RKO (cell line): ENCODE results near the gene SLC2A13.
"Not testable (repeated sequence)": the region's sequence is repeated elsewhere in the genome, so short reads cannot be mapped to it uniquely, and the experiment has no call there.

ENCODE experiments used
- DNase-seq: peaks from one replicate; pipeline ENCODE4 v3.0.0-alpha.2; 2016; ENCODE audit warnings: low spot score

The SLC2A13 gene

GRCh38 chr12:39866135-39866534 is 239.7 kb downstream of the SLC2A13 start:
- DNase-seq = no peak

DNA sequence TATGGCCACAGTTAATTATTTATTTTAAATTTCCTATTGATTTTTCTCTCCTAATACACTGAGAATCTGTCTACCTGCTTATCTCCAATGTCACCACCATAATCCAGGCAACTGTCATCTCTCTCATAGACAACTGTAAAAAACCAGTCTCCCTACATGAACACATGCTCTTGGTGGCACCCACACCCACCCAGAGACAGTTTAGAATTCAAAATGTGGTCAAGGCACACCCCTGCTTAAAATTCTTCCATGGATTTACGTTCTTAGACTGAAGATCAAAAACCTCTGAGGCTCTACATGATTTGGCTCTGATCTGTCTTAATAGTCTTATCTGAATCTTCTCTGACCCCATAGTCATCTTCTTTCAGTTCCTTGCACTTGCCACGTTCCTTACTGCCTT is 245.2 kb downstream of the SLC2A13 start:
- no peak for DNase-seq

DNA sequence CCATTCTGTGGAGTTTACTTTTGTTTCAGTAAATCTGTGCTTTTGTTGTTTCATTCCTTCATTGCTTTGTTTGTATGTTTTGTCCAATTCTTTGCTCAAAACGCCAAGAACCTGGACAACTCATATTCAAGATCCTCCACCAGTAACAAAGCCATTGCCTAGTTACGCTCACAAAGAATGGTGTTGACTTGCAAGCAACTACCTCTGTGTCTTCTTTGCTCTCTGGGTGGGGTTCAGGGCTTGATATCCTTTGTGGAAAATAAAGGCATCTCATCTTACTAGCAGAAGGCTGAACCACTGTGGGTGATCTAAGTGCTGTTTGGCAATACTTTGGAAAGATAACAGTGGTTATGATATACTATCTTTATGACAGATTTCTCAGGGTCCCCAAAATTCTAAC is 252.9 kb downstream of the SLC2A13 start:
- no peak for DNase-seq

DNA sequence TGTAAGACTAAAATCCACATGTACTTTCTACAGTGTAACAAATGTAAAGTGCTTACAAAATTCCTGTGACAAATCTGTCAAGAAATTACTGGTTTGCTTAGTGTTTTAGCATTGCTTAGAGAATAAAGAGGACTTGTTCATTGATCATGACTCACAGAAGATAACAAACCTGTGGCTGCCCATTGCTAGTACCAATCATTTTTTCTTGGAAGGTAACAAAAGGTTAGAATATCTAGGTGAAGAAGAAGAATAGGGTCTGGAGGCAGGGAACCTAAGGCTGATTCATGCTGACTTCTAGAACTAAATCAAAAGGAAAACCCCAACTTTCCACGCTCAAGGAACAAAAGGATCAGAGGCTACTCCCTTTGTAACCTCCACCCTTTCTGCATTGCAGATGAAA is 253.5 kb downstream of the SLC2A13 start:
- DNase-seq = no peak

DNA sequence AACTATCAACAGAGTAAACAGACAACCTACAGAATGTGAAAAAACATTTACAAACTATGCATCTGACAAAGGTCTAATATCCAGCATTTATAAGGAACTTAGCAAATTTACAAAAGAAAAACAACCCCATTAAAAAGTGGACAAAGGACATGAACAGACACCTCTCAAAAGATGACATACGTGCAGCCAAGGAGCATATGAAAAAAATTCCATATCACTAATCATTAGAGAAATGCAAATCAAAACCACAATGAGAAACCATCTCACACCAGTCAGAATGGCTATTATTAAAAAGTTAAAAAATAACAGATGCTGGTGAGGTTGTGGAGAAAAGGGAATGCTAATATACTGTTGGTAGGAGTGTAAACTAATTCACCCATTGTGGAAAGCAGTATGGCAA is 257.7 kb downstream of the SLC2A13 start:
- not testable (repeated sequence) for DNase-seq

- DNase-seq = no peak
These were observed 258.8 kb downstream of the SLC2A13 start for GRCh38 chr12:39846971-39847650.

GRCh38 chr12:39846304-39846703 is 259.6 kb downstream of the SLC2A13 start:
- DNase-seq = no peak

DNA sequence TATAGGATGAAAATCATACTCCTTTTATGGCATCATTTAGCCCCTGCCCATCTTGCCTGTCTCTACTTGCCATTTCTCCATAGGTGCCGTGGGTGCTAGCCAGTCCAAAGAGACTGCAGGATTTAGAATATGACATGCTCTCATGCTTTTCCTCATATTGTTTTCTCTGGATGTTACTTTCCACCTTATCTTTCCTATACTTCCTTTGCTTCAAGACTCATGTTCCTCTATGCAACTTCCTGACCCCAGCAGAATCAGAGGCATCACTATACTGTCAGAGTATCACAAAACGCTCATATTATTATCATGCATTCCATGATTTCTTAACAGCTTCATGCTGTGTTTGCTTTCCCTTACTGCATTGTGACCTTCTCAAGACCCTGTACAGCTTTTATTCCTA is 265.5 kb downstream of the SLC2A13 start:
- DNase-seq = no peak

- DNase-seq = no peak
These were observed 266.8 kb downstream of the SLC2A13 start for GRCh38 chr12:39839072-39839471.

DNA sequence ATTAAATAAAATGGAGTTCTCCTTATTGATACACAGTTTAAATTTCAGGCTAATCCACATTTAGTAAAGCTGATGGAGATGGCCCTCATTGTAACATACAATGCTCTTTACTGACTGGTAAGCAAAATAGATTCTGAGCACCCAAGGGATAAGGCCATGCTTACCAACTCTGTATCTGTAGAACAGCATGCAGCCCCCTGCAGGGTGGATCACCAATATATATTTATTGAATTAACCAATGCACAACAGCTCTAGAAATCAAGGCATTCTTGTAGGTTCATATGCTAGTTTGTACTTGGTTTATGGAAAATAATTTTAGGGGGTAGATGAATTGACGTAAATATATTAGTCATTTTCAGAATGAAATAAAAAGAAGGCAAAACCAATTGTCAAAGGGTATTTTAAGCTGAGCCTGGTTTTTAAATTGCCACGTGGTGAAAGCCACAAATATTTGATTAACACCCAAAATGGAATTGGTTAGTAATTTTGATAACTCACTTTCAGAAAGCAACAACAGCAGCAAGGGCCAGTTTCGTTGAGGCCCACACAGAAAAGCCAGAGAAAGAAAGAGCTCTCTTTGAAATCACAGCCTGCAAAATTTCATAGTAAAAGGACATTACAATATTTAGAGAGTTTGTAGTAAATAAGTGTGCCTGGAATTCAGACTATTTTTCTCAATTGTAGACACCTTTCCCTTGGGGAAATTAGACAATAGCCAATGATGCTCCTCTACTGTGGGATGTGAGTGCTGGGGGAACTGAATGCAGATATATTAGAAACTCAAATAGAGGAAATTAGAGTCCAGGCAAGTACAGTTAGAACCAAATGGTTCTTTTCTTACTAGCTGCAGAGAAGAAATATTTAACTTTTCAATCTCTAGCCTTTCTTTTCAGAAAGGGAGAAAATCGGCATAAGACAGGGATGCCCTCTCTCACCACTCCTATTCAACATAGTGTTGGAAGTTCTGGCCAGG is 270.1 kb downstream of the SLC2A13 start:
- DNase-seq = no peak

GRCh38 chr12:39831587-39832315 is 274.1 kb downstream of the SLC2A13 start:
- peak; percentile 12 for DNase-seq

DNA sequence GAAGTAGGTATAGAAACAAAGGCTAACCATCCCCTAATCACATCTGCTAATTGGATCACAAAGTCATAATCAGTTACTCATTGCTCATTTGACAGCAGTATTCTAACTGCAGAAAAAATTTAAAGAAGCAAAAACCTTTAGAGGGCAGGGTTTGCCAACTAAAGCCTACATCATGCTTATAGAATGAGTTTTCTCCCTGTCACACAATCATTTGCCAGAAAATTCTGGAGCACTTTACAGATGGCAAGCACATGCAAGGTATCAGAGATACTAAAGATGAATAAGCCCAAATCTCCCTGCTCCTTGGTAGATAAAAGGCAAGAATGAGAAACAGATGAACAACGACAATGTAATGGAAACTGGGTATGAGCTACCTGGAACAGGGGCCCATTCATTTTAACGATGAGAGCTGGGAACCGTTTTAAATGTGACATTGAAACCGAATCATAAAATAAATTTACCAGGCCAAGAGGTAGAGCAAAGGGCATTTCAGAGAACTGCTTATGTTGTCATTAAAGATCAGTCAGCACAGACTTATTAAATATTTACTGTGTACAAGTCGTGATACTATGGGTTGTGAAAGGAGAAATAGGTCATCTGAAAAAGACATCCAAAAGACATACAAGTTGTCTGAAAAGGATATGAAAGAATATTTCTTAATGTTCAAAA is 274.9 kb downstream of the SLC2A13 start:
- DNase-seq = no peak

DNA sequence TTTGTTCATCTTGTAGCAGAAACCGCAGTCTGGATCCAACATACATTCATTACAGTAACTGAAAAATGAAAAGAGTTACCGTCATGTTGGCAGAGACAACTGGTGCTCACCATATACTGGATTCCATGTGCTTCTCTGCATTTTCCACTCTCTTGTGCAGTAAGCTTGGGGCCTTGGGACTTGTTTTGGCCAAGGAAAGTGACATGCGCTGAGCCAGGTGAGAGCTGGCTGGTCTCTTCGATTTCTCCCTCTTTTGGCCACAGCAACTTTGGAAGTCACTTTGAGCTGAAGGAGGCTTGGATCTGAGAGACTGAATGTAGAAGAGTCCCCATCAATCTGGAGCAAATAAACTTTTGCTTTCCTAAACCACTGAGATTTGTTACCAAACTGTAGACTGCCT is 275.7 kb downstream of the SLC2A13 start:
- DNase-seq = no peak

DNA sequence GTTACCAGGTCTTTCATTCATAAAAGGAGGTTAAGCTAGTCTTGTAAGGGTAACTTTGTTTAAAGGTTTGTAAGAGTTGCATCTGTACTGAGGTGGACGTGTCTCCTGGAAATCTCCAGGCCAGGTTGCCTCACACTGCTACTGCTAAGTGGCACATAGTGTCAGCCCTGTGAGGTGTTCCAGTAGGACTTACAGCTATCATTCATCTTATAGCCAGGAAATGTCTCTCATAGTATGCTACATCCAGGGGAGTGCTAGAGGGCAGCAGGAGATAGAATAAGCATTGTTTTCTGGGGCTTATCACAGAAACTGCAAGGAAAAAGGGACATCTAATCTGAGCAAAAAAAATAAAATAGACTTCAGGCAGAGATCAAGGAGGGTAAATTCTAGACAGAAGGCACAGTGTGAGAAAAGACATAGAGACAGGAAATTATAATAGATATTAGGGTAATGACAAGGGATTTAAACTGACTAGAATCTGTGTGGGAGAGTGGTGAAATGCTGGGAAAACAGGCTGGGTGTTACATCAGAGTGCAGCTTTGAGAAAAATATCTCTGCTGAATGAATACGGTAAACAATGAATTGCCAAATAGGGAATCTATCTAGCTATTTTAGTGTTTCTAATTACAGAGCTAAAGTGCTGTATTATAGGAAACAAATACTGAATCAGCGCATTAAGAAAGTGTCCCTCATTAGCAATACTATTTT is 281.2 kb downstream of the SLC2A13 start:
- DNase-seq = no peak

DNA sequence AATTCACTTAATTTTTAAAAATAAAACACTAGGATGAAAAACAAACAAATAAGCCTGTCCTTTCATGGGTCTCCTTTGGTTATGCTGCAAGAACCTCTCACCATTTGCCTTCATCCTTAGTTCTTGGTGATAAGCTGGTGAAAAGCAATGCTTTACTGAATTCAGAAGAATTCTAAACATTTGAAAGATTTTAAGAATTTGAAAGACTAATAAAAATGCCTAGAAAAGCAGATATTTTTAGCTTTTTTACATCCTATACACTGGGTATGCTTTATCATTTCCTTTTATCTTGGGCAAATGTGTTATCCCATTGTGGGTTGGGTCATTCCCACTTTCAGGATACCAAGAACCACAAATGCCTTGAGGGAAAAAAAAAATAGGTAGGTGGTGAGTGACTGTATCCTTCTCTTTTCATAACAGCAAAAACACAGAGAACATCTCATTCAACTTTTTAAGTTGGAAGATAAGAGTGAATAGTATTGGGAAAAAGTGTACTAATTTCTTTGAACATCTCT is 289.2 kb downstream of the SLC2A13 start:
- DNase-seq = no peak

DNA sequence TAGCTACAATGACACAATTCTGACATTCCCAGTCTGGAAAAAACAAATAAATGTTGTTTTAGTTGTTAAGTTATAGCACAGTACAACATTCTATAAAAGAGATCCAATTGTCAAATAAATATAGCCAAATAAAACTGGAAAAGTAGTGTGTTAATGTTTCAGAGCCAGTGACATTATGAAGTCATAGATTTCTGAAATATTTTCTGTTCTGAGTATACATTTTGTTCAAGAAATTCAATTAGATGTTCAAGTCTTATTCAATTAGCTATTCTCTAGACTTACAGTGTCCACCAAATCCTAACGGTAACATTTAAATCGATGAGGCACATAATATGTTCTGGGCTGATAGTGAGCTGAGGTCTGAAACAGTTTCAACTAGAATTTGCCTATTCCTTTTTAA is 290.1 kb downstream of the SLC2A13 start:
- DNase-seq = no peak

- no peak for DNase-seq
These were observed 291.3 kb downstream of the SLC2A13 start for GRCh38 chr12:39814626-39815025.

- no peak for DNase-seq
These were observed 292.1 kb downstream of the SLC2A13 start for GRCh38 chr12:39813776-39814175.

GRCh38 chr12:39812456-39812855 is 293.4 kb downstream of the SLC2A13 start:
- not testable (repeated sequence) for DNase-seq

- peak; percentile 34 for DNase-seq
These were observed 298.8 kb downstream of the SLC2A13 start for GRCh38 chr12:39807043-39807442.

GRCh38 chr12:39805651-39806050 is 300.2 kb downstream of the SLC2A13 start:
- no peak for DNase-seq
